IgD-negative memory B cell (primary cell): ENCODE results near the gene GNLY. TPM values are rescaled to one million over a fixed set of nuclear protein-coding genes. Genes with fewer than 3 reads are reported as not detected.
A peak's percentile ranks its signal among the peaks of the same experiment; 100 is the strongest.

Experiments
- H3K27ac Mint-ChIP-seq, 3 donors: one replicate each; pipeline ENCODE4 v1.8.0; 2020 to 2022; ENCODE audit warnings: mild to moderate bottlenecking in 3 of 3, mixed read lengths in 3 of 3, moderate library complexity in 1 of 3
- H3K27me3 Mint-ChIP-seq: one replicate; pipeline ENCODE4 v1.8.0; 2021; ENCODE audit warnings: mixed read lengths
- H3K36me3 Mint-ChIP-seq: one replicate; pipeline ENCODE4 v1.8.0; 2020; ENCODE audit warnings: mild to moderate bottlenecking, mixed read lengths
- H3K4me1 Mint-ChIP-seq, 3 donors: one replicate each; pipeline ENCODE4 v1.8.0; 2020 to 2022; ENCODE audit warnings: mixed read lengths in 3 of 3, mild to moderate bottlenecking in 1 of 3
- H3K4me3 Mint-ChIP-seq, 4 donors: one replicate each; pipeline ENCODE4 v1.8.0; 2020 to 2022; ENCODE audit warnings: mild to moderate bottlenecking in 4 of 4, mixed read lengths in 4 of 4, moderate library complexity in 3 of 4
- H3K9me3 Mint-ChIP-seq, 3 donors: one replicate each; pipeline ENCODE4 v1.8.0; 2020 to 2021; ENCODE audit warnings: mixed read lengths in 3 of 3, mild to moderate bottlenecking in 1 of 3
- polyA plus RNA-seq: library from polyadenylated mRNA; unstranded; fragments of 300-500 nt; fragmentation: Illumina TruSeq; gene quantifications from one replicate; pipeline ENCODE4 v1.2.3, GENCODE V29; 2021

The GNLY gene
- polyA plus RNA-seq, 1 donor from 2014 or later = 64.8 TPM

GRCh38 chr2:85731606-85732005 is 37.4 kb downstream of the GNLY start:
- Mint-ChIP-seq H3K4me3 (no peak overlapping the region), H3K27ac (no peak overlapping the region), H3K27me3 (peaks cover 24% of the 10 kb centered on the region), H3K4me1 (no peaks in the 10 kb centered on the region), H3K36me3 (no peaks in the 10 kb centered on the region), H3K9me3 (no peaks in the 10 kb centered on the region)

GRCh38 chr2:85732467-85733120 is 38.4 kb downstream of the GNLY start:
- Mint-ChIP-seq H3K27me3 (peaks cover 29% of the 10 kb centered on the region), H3K9me3 (no peaks in the 10 kb centered on the region), H3K36me3 (no peaks in the 10 kb centered on the region), H3K4me3 (no peak overlapping the region), H3K27ac (no peak overlapping the region), H3K4me1 (peaks cover 0 to 5% (median 0%) of the 10 kb centered on the region in 3 donors)

DNA sequence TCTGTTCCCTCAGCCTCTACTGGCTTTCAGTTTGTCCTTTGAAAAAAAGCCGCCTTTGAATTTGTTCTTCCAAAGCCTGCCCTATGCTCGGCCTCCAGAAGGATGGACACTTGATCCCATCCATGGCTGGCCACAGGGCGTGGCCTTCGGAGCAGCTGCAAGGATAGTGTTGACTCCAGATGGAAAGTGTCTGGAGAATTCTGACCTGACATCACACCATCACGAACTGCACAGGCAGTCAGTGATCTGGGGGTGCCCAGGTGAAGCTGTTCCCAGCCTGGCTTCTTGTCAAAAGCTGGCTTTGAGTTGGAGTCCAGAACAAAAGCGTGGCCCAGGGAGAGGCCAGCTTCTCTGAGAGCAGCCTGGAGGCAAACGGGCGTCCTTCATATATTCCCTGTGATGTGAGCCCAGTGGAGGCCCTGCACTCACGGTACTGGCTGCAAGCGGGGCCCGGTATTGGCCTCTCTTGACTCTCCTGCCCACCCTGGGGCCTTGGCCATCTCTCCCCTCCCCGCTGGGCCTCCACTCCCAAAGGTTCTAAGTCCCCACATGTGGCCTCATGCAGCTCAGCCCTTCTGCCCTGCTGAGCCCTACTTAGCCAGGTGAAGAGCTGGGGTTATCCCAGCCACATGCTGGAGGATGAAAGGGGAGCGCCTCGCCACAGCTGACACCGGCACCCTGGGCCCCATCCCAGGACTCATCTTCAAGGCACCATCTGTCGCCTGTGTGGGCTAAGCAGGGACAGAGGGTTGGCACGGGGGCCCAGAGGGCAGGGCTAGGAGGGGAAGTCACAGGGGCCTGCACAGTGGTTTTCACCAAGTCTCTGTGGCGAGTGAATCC is 39.2 kb downstream of the GNLY start:
- H3K36me3 Mint-ChIP-seq = no peaks in the 10 kb centered on the region
- no peak overlapping the region for H3K27ac Mint-ChIP-seq
- no peaks in the 10 kb centered on the region for H3K9me3 Mint-ChIP-seq
- H3K4me1 Mint-ChIP-seq = peaks cover 0 to 5% (median 0%) of the 10 kb centered on the region in 3 donors
- H3K27me3 Mint-ChIP-seq = peaks cover 24% of the 10 kb centered on the region
- no peak overlapping the region for H3K4me3 Mint-ChIP-seq

GRCh38 chr2:85734015-85734414 is 39.9 kb downstream of the GNLY start:
- peaks cover 21% of the 10 kb centered on the region for H3K27me3 Mint-ChIP-seq
- no peaks in the 10 kb centered on the region for H3K9me3 Mint-ChIP-seq
- no peak overlapping the region for H3K27ac Mint-ChIP-seq
- H3K4me1 Mint-ChIP-seq = peaks cover 0 to 5% (median 0%) of the 10 kb centered on the region in 3 donors
- no peak overlapping the region for H3K4me3 Mint-ChIP-seq
- no peaks in the 10 kb centered on the region for H3K36me3 Mint-ChIP-seq

DNA sequence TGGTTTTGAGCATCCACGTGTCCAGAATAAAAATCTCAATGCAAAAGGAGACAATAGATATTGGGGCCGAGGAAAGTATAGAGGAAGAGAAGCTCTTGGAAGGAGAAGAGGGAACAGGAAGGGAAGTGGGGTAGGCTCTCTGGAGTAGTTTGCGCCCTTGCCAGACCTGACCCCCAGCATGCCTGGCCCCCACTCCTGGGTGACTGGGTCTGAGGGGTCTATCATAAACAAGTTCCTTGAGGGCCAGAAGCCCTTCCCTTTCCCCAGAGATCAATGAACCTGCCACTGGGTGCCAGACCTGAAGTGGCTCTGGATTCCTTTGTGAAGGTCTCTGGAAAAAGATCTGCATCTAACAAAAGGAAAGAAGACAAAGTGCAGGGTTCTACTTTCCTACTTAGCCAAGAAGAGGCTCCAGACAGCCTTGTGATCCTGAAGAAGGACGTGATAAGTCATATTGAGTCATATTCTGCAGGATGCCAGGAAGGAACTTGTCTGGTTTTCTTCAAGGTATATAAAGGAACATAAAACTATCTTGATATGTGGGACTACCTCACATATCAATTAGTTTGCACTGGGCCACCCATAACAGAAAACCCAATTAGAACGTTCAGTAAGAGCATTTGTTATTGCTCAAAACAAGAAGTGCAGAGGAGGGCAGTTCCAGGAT is 40.9 kb downstream of the GNLY start:
- Mint-ChIP-seq H3K9me3 (no peaks in the 10 kb centered on the region), H3K36me3 (no peaks in the 10 kb centered on the region)

GRCh38 chr2:85735691-85736090 is 41.5 kb downstream of the GNLY start:
- Mint-ChIP-seq H3K4me3 (no peak overlapping the region), H3K9me3 (no peaks in the 10 kb centered on the region), H3K4me1 (peaks cover 0 to 5% (median 0%) of the 10 kb centered on the region in 3 donors), H3K36me3 (no peaks in the 10 kb centered on the region), H3K27me3 (peaks cover 18% of the 10 kb centered on the region), H3K27ac (no peak overlapping the region)

More for the DNA sequence above, 40.9 kb downstream of the GNLY start:
- peaks cover 18% of the 10 kb centered on the region for H3K27me3 Mint-ChIP-seq
- no peak overlapping the region for H3K27ac Mint-ChIP-seq
- H3K4me1 Mint-ChIP-seq = peaks cover 0 to 5% (median 0%) of the 10 kb centered on the region in 3 donors
- no peak overlapping the region for H3K4me3 Mint-ChIP-seq

- Mint-ChIP-seq H3K4me1 (peaks cover 0 to 5% (median 0%) of the 10 kb centered on the region in 3 donors), H3K27ac (no peak overlapping the region), H3K36me3 (no peaks in the 10 kb centered on the region), H3K9me3 (no peaks in the 10 kb centered on the region), H3K4me3 (no peak overlapping the region), H3K27me3 (peaks cover 23% of the 10 kb centered on the region)
Observed at GRCh38 chr2:85736456-85737355, 42.5 kb downstream of the GNLY start.

DNA sequence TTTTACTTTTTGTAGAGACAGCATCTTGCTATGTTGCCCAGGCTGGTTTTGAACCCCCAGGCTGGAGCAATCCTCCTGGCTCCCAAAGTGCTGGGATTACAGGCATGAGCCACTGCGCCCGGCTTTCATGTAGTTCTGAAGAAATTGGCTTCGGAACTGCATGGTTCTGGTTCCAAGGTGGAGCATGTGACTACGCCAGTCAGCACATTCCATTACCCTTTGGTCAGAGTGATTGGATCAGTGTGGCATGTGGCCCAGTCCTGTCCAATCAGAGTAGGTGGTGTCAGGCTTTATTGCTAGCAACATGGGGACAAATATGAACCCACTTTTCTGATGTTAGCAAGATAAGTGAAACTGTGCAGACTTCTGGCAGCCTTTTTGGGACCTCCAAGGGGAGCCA is 43.3 kb downstream of the GNLY start:
- H3K36me3 Mint-ChIP-seq = no peaks in the 10 kb centered on the region
- H3K9me3 Mint-ChIP-seq = no peaks in the 10 kb centered on the region
- peaks cover 0 to 5% (median 0%) of the 10 kb centered on the region in 3 donors for H3K4me1 Mint-ChIP-seq
- H3K4me3 Mint-ChIP-seq = no peak overlapping the region
- no peak overlapping the region for H3K27ac Mint-ChIP-seq
- H3K27me3 Mint-ChIP-seq = peaks cover 27% of the 10 kb centered on the region

DNA sequence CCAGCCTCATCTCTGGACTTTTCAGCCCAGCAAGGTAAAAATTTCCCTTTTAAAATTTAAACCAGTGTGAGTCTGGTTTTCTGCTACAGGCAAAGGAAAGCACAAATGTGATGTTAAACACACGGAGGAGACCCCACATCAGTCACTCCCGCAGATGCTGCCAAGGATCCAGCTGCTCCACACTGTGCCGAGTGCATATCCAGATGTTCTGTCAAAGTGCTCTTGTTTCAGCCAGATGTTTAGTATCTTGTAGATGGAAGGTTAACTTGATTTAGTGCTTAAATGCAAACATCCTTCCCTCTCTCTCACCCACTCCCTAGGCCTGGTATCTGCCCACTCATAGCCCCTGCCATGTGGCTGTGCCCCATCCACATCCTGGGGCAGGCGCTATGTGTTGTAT is 43.8 kb downstream of the GNLY start:
- peaks cover 0 to 5% (median 0%) of the 10 kb centered on the region in 3 donors for H3K4me1 Mint-ChIP-seq
- no peaks in the 10 kb centered on the region for H3K9me3 Mint-ChIP-seq
- no peak overlapping the region for H3K4me3 Mint-ChIP-seq
- no peaks in the 10 kb centered on the region for H3K36me3 Mint-ChIP-seq
- peaks cover 30% of the 10 kb centered on the region for H3K27me3 Mint-ChIP-seq
- no peak overlapping the region for H3K27ac Mint-ChIP-seq

DNA sequence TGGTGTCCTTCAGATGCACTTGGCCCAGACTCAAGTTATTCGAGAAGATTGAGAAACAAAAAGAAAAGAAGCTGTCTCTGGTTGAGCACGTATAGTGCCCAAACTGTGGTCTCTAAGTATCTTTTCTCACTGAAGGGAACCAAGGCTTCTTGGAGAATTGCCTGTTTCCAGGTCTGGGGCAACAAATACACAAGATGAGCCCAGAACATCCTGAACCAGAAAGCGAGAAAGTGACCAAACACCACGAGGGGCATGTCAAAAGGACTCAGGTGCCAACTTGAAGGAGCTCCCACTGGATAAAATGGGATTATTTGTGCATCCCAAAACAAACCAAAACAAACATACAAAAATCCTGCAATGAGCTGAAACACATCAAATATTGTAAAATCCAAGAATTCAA is 46.0 kb downstream of the GNLY start:
- H3K4me3 Mint-ChIP-seq = no peak overlapping the region
- no peaks in the 10 kb centered on the region for H3K9me3 Mint-ChIP-seq
- H3K36me3 Mint-ChIP-seq = no peaks in the 10 kb centered on the region
- H3K27ac Mint-ChIP-seq = no peak overlapping the region
- peaks cover 4 to 7% (median 6%) of the 10 kb centered on the region in 3 donors for H3K4me1 Mint-ChIP-seq
- peaks cover 37% of the 10 kb centered on the region for H3K27me3 Mint-ChIP-seq

DNA sequence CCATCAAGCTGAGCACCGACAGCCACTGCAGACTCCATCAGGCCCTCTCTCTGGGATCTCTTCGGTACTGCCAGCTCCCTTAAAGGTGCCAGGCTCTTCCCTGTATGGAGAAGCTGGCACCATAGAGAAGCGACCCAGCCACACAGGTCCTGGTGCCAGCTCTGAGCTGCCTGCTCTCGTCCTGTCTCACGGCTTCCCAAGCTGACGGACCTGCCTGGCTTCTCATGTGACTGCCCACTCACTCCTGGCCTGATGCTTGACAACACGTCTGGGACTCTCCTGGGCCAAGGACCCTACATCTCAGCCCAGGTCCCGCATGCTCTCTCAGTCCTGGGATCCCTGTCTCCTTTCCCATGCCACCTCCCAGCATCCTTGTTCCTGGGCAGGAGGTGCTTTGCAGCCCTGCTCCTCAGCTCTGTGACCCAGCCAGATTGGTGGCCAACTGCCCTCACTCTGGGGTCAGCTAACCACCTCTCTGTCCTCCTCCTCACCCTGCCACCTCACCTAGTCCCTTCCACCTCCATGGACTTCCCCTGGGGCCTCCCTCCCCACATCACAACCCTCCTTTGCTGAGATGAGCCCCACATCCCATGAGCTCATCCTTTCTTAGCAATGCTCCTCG is 47.2 kb downstream of the GNLY start:
- Mint-ChIP-seq H3K27ac (no peak overlapping the region), H3K36me3 (no peaks in the 10 kb centered on the region), H3K27me3 (peaks cover 33% of the 10 kb centered on the region), H3K4me3 (no peak overlapping the region), H3K9me3 (no peaks in the 10 kb centered on the region), H3K4me1 (peaks cover 7 to 13% (median 7%) of the 10 kb centered on the region in 3 donors)

- Mint-ChIP-seq H3K36me3 (no peaks in the 10 kb centered on the region), H3K4me3 (peak overlapping the region in 1 of 4 donors; percentile 14), H3K27me3 (peaks cover 30% of the 10 kb centered on the region), H3K4me1 (peaks cover 7 to 15% (median 7%) of the 10 kb centered on the region in 3 donors), H3K9me3 (no peaks in the 10 kb centered on the region), H3K27ac (no peak overlapping the region)
Observed at GRCh38 chr2:85741833-85742455, 47.8 kb downstream of the GNLY start.

GRCh38 chr2:85743304-85743978 is 49.3 kb downstream of the GNLY start:
- no peak overlapping the region for H3K27ac Mint-ChIP-seq
- no peaks in the 10 kb centered on the region for H3K36me3 Mint-ChIP-seq
- H3K9me3 Mint-ChIP-seq = peaks cover 0 to 6% (median 3%) of the 10 kb centered on the region in 3 donors
- no peak overlapping the region for H3K4me3 Mint-ChIP-seq
- peaks cover 17 to 26% (median 18%) of the 10 kb centered on the region in 3 donors for H3K4me1 Mint-ChIP-seq
- peaks cover 33% of the 10 kb centered on the region for H3K27me3 Mint-ChIP-seq
